ENCODE data around the gene AKAP8.
A peak's percentile ranks its signal among the peaks of the same experiment; 100 is the strongest.

The AKAP8 gene

DNA sequence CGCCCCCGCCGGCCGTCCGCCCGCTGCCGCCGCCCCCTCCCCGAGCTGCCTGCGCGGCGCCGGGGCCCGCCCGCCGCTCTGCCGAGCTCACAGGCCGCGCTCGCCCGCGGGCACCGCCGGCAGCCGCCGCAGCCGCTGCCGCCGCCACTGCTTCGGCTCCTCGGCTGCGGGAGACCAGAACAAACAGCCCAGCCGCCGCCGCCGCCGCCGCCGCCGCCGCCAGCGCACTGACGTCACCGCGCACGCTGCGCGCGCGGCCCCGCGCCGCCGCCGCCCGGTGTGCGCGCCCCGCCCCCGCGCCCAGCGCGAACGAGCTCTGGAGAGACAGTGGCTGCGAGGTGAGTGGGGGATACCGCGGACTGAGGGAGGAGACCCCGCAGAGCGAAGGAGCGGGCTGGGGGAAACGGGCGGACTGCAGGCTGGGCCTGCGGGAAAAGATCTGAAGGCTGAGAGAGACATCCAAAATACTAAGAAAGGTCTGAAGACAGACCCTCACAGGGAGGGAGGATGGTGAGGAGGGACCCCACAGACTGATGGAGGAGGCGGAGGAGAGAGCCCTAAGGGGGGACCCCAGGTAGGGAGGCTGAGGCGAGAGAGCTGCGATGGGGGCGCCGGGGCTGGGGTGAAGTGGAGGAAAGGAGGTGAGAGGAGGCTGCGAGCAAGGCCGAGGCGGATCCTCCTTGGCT is 47.1 kb downstream of the AKAP8 start, which contains the start of gene BRD4:
Gene BRD4, minus strand, starts transcription at position 229 of the 686 bp plus-strand sequence. CDS start 59,440 bp downstream, outside the sequence.
- DNase-seq (ENCODE audit: low read depth in 2 of 2), result peak; percentile 66 to 81

DNA sequence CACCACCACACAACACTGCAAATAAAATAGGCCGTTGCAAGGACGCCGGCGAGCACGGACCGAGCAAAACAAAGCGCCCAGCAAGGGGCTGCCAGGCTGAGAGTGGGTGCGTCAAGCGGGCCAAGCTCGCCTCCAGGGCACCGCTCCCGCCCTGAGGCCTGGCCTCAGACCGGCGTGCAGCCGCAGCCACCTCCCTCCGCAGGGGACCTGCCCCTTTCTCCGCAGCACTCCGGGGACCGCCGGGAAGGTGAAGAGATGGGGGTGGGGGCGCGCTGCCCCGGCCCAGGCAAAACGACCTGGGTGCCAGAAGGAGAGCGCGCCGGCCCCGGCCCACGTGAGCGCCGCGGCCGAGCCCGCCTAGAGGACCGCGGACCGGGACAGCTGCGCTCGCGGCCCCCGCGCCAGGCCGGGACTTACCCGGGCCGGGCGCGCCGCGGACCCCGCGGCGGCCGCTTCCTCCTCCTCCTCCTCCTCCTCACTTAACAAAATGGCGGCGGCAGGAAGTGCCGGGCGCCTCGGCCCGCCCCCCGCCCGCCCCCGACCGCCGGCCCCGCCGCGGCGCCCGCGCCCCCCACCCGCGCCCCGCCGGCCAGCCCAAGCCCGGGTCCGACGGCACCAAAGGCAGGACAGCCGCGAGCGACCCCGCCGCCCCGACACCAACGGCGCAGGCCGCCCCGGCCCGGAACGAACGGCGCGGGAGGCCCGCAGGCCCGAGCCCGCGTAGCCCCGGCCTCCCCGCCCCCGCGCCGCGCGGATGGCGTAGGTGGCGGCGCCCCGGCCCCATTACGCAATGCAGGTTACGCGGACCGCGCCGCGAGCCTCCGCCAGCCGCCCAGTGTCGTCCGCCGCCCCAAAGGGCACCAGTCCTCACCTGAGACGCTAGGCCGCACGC is 47.9 kb downstream of the AKAP8 start:
- peak; percentile 52 to 61 for DNase-seq (ENCODE audit: low read depth in 2 of 2)

DNA sequence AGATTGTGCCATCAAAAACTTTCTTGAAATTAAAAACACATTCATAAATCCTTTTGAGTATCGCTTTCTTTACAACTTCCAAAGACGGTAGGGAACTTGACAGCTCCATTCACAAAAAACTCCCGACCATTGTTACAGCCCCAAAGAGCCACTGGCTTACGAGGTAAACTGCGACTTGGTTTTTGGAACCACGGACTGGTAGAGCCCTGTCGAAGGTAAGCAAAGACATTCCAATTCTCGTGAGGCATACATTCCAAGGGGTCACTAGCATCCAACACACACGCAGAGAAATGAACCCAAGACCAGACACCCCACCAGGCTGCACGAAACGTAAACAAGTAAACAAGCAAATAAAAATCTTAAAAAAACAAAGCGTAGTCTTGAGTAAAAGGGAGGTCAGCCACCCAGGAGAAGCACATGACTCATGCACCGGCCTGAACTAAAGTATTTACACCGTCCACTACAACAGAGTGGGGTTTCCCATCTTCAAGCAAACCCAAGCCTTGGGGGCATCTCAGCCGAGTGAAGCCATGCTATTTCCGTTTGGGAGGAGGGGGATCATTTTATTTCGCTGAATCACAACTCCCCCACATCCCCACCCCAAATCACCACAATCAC is 48.7 kb downstream of the AKAP8 start:
- DNase-seq (ENCODE audit: low read depth in 2 of 2), result no peak

DNA sequence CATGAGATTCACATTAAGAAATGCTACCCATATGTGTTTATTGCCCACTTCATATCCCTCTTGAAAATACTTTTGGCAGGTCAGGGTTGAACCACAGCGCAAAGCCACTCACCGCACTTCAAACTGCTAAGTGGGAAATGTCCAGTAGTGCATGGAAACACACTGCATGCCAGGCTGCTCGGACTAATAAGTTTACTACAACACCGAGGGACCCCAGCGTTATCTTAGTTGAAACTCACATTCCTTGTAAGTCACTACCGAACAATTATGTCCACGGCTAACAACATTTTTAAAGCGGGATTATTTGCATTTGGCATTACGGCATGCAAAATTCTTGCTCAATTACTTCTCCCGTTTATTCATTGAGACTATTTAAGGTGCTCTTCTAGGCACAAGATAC is 51.3 kb downstream of the AKAP8 start:
- DNase-seq (ENCODE audit: low read depth in 2 of 2), result no peak

DNA sequence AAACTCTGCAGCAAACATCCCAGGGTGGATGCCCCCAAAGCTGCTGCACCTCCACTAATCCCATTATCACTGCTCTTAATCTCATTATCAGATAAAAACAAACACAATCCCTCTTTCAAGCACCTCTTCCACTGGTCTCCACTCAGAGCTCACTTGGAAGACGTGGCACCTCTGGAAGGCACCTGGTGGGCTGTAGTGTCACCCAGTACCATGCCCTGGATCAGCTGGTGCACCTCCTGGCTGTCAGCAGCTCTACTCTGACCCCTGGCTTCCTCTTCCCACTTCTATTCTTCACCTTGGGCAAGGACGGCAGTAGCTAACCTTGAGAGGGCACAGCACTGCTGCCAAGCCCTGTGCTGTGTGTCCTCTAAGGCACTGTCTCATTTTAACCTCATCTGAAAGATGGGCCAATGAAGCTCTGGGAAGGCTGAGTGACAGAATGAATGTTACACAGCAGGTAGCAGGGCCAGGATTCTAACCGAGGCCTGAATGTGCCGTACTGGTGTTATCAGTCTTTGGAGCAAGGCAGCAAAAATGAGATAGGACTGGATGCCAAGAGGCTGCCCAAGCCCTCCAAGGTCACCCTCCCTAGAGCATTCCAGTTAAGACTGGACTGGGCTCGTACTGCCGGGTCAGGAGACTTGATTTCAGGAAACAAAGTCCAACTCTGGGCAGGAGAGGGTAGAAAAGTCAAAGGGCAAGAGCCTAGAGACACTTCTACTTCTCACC is 54.6 kb downstream of the AKAP8 start:
- no peak for DNase-seq (ENCODE audit: low read depth in 2 of 2)

DNA sequence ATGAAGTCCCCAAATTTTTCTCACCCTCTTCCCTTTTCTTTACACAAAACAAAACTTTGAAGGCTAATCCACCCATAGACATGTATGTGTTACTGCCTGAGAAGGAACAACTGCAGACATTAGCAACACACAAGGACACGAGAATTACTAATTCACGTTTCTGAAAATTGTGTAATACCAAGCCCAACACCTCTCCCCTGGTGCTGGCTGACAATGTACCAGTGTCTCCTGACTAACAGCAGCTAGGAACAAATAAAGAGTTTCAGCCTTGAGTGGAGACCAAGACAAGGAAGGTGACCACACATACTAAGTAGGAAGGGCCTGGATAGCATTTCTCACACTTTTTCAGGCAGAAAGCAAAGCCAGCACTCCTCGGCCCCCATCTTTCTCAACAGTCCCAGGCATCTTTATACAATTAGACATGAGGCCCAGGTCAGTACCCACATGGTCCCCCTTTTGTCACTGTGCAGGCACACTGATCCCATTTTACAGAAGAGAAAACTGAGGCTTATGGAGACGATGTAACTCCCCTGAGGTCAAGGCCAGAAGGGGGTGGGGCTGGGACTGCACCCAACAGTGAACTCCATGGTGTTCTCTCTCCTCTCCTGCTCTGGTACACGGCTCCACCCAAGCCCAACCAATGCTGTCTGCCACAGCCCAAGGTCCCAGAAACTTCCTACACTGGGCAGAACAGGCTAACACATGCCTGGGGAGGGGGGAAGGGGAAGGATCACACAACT is 55.9 kb downstream of the AKAP8 start:
- no peak for DNase-seq (ENCODE audit: low read depth in 2 of 2)

DNA sequence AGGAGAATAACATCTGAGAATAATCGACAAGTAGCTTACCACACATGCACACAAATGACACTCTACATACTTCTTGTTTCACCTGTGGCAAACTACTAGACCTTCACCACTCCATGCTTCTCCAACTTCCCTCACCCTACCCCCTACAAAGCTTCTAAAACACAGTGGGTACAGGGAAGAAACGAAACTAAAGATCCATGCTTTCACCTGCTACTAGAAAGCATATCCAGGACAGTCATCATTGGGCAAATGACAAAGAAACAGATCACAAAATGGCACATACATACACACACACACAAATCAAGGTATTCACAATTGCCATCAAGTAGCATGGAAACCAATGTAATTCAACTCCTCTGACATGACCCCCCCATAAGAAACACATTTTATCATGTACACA is 57.8 kb downstream of the AKAP8 start:
- DNase-seq (ENCODE audit: low read depth in 2 of 2), result no peak

DNA sequence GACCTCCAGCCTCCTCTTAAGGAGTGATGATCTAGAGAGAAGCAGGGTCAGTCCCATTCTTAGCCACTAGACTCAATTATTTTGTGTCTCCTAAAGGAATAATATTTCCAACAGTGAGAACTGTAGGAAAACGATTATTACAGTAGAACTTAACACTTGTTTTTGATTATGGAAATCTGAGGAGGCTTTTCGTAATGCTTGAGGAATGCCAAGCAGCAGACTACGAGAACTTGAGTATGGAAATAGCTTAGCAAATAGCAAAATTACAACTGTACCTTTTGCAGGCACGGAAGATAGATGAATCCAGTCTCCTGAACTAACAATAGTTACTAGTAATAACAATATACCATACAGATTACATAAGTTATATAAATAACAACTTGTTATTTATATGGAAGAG is 59.5 kb downstream of the AKAP8 start:
- DNase-seq (ENCODE audit: low read depth in 2 of 2), result no peak

DNA sequence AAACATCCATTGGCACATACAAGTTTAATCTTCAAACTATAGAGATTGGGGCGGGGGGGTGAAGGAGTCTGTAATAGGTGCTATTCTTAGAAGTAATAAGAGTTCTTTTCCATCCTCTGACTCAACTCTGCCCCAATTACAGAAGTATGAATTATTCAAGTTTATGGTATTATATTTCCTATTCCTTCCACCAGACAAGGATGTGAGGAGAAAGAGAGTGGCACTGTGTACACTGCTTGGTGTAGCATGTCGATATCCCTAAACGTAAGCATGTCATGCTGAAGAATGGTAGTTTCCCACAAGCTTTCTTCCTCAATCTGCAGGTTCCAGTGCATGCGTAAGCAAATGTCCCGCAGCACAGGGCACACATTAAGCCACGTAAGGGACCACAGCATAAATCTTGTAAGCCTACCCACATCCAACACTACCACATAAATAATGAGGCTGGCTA is 61.3 kb downstream of the AKAP8 start:
- no peak for DNase-seq (ENCODE audit: low read depth in 2 of 2)

DNA sequence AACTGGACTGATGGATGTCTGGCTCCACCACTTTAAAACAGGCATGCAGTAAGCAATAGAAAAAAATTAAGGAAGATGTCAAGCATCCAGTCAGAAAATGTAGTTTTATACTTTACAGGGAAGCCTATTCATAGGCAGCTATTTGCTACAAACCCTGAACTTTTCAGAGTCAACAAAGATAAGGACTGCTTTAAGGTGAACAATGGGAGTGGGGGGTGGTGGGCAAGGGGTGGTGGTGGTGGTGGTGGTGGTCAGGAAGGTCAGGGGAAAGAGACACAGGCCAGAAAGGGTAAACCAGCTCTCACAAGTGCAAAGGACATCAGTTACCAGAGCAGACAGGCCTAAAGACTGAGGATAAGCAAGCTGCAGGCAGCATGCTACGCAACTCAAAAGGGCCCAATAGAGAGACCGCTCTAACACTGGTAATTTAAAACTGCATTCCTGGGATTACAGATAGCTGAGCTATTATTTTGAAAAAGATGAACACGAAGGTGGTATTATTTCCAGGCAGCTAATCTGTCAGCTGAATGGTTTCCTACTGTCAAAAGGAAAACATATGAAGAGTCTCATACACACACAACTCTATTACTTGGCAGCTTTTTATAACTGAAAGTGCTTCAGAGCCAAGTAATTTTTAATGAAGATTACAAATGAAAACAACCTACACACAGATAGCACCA is 62.1 kb downstream of the AKAP8 start:
- no peak for DNase-seq (ENCODE audit: low read depth in 2 of 2)

DNA sequence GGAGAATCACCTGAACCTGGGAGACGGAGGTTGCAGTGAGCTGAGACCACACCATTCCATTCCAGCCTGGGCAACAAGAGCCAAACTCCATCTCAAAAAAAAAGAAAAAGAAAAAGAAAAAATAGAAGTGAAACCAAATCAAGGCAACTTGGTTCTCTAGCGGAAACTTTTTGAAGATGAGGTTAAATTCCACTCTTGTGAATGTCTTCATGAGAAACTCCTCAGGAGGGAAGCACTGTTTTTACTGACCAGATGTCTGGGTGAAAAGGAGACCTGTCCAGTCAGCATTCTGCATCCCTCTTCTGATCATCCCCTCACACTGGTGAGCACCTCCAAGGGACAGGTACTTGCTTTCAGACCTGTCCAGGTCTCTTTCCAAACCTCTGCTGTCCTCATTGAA is 63.1 kb downstream of the AKAP8 start:
- no peak for DNase-seq (ENCODE audit: low read depth in 2 of 2)

DNA sequence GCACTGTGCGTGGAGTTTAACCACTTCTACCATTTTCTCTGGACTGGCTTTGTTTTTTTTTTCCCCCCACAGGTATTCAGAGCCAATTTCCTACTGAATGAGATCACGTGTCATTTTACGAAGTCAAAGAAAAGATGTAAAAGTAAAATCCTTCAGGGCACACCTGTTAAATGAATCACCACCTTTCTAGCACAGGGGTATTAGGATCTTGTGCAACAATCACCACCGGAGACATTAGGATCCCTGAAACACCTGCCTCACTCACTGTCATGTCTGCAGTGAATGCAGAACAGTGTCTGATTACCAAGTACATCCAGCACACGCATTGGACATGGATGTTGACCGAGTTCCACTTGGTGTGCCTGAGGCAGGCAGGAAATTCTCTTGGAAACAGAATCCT is 64.5 kb downstream of the AKAP8 start:
- no peak for DNase-seq (ENCODE audit: low read depth in 2 of 2)

DNA sequence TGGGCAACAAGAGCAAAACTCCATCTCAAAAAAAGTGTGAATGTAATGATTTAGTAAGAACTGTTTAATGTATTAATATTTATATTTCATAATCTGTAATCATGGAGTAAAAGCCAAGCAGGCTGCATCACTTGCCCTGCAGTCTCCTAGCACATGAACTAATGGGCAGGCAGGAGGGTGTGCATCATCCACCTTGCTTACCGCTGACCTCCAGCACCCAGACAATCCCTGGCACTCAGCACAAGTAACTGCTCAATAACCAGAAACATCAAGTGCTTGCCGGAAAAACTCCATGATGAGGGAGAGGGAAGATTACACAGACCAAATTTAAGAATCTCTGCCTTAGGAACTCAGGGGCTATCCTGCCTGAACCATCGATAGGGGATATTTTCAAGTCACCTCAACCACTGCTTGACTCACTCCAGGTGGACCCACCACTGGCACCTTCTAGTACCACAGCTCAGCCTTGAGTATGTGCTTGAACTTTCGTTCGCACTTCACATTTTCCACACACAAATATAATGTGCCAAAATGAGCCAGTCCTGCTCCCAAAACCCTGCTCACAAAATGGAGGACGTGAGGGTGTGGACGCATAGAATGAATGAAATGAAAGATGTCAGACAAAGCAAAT is 65.8 kb downstream of the AKAP8 start:
- no peak for DNase-seq (ENCODE audit: low read depth in 2 of 2)

DNA sequence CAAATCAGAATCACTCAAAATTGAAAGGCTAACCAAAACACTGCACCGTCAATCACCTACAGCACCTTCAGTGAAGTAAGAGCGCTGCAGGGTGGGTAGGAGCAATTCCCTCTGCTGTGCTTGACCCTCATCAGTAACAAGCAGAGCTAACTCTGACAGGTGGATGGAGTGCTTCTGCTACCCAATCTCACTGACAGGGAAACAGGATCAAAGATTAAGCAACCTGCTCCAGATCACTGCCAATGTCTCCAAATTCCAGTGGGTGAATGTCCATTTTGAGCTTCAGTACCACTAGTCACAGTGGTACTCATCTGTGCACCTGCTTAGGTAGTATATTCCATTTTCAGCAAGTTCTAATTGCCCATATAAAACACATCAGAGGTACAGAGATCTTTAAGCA is 72.4 kb downstream of the AKAP8 start:
- no peak for DNase-seq (ENCODE audit: low read depth in 2 of 2)

DNA sequence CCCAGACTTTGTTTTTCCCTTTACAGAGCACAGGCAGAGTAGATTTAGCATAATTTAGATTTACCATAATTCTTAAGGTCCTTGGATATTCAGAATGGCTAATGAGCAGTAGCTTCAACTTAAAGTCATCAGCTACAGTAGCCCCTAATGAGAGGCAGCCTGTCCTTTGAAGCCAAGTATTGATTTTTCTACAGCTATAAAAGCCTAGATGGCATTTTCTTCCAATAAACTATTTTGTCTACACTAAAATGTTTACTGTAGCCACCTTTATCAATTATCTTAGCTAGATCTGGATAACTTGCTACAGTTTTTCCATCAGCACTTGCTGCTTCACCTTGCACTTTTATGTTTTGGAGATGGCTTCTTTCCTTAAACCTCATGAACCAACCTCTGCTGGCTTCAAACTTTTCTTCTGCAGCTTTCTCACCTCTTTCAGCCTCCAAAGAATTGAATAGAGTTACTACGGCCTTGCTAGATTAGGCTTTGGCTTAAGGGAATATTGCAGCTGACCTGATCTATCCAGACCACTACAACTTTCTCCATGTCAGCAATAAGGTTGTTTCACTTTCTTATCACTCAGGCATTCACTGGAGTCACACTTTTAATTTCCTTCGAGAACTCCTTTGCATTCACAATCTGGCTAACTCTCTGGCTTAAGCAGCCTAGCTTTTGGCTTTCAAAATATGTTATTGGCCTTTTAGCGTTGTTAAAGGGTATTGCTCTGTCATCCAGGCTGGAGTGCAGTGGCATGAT is 73.8 kb downstream of the AKAP8 start:
- DNase-seq (ENCODE audit: low read depth in 2 of 2), result no peak

DNA sequence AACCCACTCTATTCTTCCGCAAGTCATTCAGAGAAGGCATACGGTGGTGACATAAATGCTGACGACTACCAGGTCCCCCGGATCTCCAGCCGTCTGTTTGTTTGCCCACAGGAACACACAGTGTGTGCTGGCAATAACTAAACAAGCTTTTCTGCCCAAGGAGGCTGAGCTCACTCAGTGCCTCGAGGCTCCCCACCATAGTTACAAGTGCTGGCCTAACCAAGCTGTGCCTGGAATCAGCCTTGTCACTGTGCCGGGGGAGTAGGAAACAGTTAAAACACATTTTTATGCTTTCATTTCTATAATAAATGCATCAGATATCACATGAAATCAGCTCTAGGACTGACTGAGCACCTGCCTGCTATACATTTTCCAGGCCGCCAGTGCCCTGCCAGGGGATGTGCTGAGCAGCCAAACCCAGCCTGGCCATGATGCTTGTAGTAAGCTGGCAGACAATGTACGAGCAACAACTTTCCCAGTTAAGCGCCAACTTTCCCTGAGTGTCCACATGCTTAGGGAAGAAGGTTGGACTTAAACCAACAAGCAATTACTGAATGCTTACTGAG is 75.4 kb downstream of the AKAP8 start:
- DNase-seq (ENCODE audit: low read depth in 2 of 2), result no peak

Data from stimulated activated CD4-positive, alpha-beta T cell treated with anti-CD3 and anti-CD28 coated beads, Interleukin-1b, Interleukin-23, amount 100 ng/mL, for 4 hours (primary cell).